Keratinocyte (primary cell): ENCODE measurements around the gene MAP7.

Experiments used
- CTCF ChIP-seq, 3 experiments: IDR thresholded peaks in 1 of 3; conservative IDR thresholded peaks in 1 of 3; optimal IDR thresholded peaks in 1 of 3; 2 replicates in 2 of 3; 3 replicates in 1 of 3; pipeline versions ENCODE3 to v1.5.1; 2011; ENCODE audit warnings: low read length in 3 of 3, mild to moderate bottlenecking in 3 of 3, moderate library complexity in 2 of 3, control low read depth in 1 of 3, inconsistent platforms in 1 of 3; ENCODE audit not compliant: insufficient read depth in 2 of 3; ENCODE audit errors: extremely low read depth in 1 of 3
- EZH2 ChIP-seq: IDR thresholded peaks from one replicate; pipeline ENCODE4 v1.6.1; 2012; ENCODE audit warnings: inconsistent platforms, mild to moderate bottlenecking, low read length, moderate library complexity

DNA sequence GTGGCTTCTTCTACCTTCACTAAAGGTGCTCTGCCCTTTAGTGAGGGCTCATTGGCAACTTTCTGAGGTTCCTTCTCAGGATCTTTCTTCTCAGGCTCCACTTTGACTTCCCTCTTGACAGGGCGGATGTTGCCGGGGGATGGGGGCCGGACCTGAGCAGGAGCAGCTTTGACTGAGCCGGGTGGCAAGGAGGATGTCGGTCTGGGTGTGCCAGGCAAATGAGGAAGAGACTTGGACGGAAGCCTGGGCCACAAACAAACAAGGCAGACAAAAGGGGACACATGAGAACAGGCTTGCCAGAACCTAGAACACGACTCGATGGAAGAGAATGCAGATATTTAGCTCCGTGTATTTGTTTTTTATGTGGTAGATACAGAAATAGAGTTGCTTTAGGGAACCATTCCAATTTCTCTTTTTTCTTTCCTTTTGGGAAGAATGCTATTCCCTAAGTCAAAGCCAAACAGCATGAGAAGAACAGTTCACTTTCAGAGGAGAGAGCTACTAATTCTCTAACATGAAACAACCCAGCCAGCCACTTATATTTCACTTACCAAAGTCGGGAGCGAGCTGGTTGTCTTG lies 184.4 kb downstream of the MAP7 start:
- no peak for TF ChIP-seq CTCF (optimal IDR thresholded peaks at IDR 0.05 in 1 of 3, IDR thresholded peaks at IDR 0.05 in 1 of 3, conservative IDR thresholded peaks at IDR 0.05 in 1 of 3; ENCODE audit: extremely low read depth in 1 of 3, insufficient read depth in 2 of 3, low read length in 3 of 3)
- TF ChIP-seq EZH2: no peak
